HG02852 (cell line): ENCODE measurements around the gene PSME4.
"Not testable (repeated sequence)": the region's sequence is repeated elsewhere in the genome, so short reads cannot be mapped to it uniquely, and the experiment has no call there.

Experiments used
- ATAC-seq: cut with Tn5 transposase; IDR thresholded peaks from one replicate; pipeline ENCODE4 v1.9.1; 2021; ENCODE audit warnings: mild to moderate bottlenecking, moderate library complexity; ENCODE audit not compliant: unreplicated experiment

Gene PSME4

DNA sequence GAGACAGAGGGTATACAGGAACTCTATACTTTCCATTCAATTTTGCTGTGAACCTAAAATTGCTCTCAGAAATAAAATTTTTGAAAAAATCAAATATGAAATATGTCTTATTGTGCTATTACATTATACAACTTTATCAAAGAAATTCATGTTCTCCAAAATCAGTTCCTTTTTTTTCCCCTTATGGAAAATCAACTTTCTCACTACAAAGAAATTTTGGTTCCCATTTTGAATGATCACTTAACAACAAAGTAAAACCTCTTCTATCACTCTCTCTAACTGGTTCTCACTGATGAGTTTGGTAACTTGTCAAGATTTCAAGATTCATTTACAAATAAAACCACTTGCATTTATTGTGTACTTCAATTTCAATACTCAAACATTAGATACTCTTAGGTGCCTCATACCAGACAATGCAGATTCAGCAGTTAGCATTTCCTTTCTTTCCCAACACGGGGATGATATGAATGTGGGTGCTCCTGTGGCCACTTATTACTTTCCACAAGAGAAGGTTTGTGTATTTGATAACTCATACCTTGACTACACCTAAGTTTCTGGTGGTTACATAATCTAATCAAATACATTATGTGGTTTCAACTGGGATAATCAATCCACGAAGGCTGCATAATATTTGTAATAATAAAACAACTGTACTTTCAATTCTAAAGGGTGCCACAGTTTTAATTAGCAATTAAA is 6.4 kb downstream of the PSME4 start:
- ATAC-seq: peak; percentile 38

GRCh38 chr2:53961478-53962216 is 9.1 kb downstream of the PSME4 start:
- not testable (repeated sequence) for ATAC-seq

DNA sequence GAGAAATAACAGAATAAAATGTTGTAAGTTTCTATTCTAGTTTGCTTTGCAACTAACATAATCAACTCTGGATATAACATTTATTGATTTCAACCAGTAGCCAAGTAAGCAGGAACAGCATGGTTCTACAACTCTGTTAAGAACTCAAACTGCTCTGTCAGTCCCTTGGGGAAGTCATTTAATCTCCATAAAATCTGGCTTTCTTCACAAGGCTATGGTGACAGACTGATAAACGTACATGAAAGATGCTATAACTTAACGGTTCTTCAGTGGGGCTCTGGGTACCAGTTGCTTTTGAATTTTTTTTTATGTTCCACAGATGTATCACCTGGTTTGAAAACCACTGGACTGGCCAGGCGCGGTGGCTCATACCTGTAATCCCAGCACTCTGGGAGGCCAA is 10.3 kb downstream of the PSME4 start:
- no peak for ATAC-seq

GRCh38 chr2:53958443-53958842 is 12.3 kb downstream of the PSME4 start:
- ATAC-seq: no peak

GRCh38 chr2:53952519-53952918 is 18.3 kb downstream of the PSME4 start:
- no peak for ATAC-seq

DNA sequence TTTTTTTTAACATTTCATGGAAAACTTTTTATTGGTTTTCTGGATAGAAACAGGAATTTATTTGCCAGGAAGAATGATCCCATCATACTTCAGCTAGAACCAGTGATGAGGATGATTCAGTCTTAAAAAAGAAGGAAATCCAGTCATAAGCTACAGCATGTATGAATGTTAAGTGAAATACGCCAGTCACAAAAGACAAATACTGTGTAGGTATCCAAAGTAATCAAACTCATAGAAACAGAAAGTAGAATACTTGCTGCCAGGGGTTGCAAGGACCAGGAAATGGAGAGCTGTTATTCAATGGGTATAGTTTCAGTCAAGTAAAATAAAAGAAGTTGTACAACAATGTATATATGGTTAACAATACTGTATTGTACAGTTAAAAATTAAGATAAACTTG is 21.3 kb downstream of the PSME4 start:
- no peak for ATAC-seq

DNA sequence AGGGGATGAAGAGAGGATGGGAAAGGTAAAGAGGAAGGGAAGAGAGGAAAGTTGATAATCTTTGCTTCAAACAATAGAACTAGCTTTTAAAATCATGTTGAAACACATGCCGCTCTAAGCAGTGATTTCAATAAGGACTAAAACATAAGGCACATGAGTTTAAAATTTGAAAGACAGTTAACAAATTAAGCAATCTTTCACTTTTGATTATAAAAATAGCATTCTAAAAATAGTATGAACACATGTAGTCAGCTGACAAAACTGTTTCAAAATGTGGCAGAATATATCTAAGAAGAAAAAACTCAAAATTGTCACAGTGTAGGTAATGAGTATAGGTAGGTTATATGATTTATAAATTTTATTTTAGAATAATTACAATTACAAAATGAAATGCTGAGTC is 25.3 kb downstream of the PSME4 start:
- ATAC-seq: no peak

- ATAC-seq: no peak
Measured at GRCh38 chr2:53944542-53944941, 26.3 kb downstream of the PSME4 start.

DNA sequence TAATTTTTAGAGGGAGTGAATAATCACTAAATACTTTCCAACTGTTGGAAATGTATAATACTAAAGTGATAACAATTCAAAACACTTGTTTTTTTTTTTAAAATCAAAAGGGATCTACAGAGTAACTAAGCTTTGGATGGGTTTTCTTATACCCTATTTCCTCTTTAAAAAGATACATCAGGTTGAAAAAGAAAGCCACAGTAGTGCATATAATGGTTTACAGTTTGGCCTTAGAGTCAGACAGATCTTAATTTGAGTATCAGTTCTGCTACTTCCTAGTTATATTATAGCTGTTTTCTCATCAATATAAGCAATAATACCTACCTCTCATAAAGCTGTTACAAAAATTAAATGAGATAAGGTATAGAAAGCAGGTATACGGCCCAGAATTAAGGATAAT is 28.5 kb downstream of the PSME4 start:
- ATAC-seq: no peak

- ATAC-seq: peak; percentile 77
Measured at GRCh38 chr2:53941749-53942148, 29.0 kb downstream of the PSME4 start.

DNA sequence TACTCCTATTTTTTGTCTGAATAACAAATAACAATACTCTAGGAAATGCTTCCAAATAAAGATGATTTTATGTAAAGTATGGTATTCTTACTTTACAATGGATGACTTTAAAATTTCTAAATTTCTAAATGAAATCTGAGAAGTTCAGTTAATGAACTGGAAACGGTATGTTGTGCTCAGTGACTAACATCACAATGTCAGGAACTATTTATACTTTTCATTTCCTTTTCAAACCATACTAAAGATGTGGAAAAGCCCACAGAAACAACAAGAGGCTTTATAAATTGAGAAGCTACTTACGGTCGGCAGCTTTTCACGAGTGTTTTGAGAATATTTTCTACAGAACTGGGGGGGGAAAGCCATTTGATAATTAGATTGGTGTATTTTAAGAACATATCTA is 31.1 kb downstream of the PSME4 start:
- ATAC-seq: no peak

- ATAC-seq: no peak
Measured at GRCh38 chr2:53938904-53939303, 31.9 kb downstream of the PSME4 start.

- no peak for ATAC-seq
Measured at GRCh38 chr2:53933329-53933728, 37.5 kb downstream of the PSME4 start.

GRCh38 chr2:53926321-53926720 is 44.5 kb downstream of the PSME4 start:
- not testable (repeated sequence) for ATAC-seq

- ATAC-seq: peak; percentile 78
Measured at GRCh38 chr2:53913721-53914120, 57.1 kb downstream of the PSME4 start.

- ATAC-seq: no peak
Measured at GRCh38 chr2:53911434-53912189, 59.2 kb downstream of the PSME4 start.

- no peak for ATAC-seq
Measured at GRCh38 chr2:53907582-53907981, 63.2 kb downstream of the PSME4 start.

DNA sequence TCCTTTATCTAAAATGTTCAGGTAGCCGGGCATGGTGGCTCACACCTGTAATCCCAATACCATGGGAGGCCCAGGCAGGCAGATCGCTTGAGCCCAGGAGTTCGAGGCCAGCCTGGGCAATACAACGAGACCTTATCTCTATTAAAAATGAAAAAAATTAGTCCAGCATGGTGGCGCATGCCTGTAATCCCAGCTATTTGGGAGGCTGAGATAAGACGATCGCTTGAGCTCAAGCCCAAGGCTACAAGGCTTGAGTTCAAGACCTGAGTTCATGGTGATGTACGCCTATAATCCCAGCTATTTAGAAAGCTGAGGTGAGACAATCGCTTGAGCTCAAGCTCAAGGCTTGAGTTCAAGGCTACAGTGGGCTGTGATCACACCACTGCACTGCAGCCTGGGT is 65.4 kb downstream of the PSME4 start:
- no peak for ATAC-seq

- no peak for ATAC-seq
Measured at GRCh38 chr2:53903011-53903410, 67.8 kb downstream of the PSME4 start.

- ATAC-seq: no peak
Measured at GRCh38 chr2:53901192-53901591, 69.6 kb downstream of the PSME4 start.

- no peak for ATAC-seq
Measured at GRCh38 chr2:53896864-53897263, 73.9 kb downstream of the PSME4 start.
